Measurements from ENCODE around the gene CCDC188. TPM values are rescaled to one million over a fixed set of nuclear protein-coding genes. Genes with fewer than 3 reads are reported as not detected.
A peak's percentile ranks its signal among the peaks of the same experiment; 100 is the strongest.

CCDC188 gene
- total and polyA plus RNA-seq, 2 of the 13 experiments (the other 11 are each of a cell fraction or from before 2014, with no cell fraction given): not detected

- DNase-seq (ENCODE audit: low spot score) (no peak), FAIRE-seq (no peak), ATAC-seq (peak; percentile 12; the same call in 1 of the 3 replicates)
- Histone ChIP-seq H3K36me3 (replicated peaks in 1 of 2; ENCODE audit: control insufficient read depth in 1 of 2, insufficient read depth in 2 of 2, low read length in 2 of 2) (no peaks in the 10 kb centered on the region), H3K4me2 (ENCODE audit: low read depth, low read length) (no peak overlapping the region), H2AFZ (ENCODE audit: low read length) (no peak overlapping the region), H3K4me3 (replicated peaks in 1 of 3; ENCODE audit: insufficient read depth in 1 of 3, low read depth in 2 of 3, low read length in 3 of 3) (no peak overlapping the region), H3K79me2 (ENCODE audit: insufficient read depth, low read length) (no peaks in the 10 kb centered on the region), H3K4me1 (ENCODE audit: insufficient read depth, low read length) (peaks cover 6% of the 10 kb centered on the region; the same call in 1 of the 2 replicates), H3K27me3 (ENCODE audit: control insufficient read depth in 1 of 2, insufficient read depth in 2 of 2, low read length in 2 of 2) (peaks cover 17 to 86% of the 10 kb centered on the region in 2 experiments), H3K9me3 (ENCODE audit: low read length) (no peaks in the 10 kb centered on the region), H3K9ac (ENCODE audit: insufficient read depth, low read depth, low read length) (no peak overlapping the region), H4K20me1 (ENCODE audit: insufficient read depth, low read length) (peaks cover 6% of the 10 kb centered on the region; the same call in 1 of the 2 replicates), H3K27ac (ENCODE audit: extremely low read length, insufficient read depth, low read length) (no peak overlapping the region)
- TF ChIP-seq, protein P1, sequence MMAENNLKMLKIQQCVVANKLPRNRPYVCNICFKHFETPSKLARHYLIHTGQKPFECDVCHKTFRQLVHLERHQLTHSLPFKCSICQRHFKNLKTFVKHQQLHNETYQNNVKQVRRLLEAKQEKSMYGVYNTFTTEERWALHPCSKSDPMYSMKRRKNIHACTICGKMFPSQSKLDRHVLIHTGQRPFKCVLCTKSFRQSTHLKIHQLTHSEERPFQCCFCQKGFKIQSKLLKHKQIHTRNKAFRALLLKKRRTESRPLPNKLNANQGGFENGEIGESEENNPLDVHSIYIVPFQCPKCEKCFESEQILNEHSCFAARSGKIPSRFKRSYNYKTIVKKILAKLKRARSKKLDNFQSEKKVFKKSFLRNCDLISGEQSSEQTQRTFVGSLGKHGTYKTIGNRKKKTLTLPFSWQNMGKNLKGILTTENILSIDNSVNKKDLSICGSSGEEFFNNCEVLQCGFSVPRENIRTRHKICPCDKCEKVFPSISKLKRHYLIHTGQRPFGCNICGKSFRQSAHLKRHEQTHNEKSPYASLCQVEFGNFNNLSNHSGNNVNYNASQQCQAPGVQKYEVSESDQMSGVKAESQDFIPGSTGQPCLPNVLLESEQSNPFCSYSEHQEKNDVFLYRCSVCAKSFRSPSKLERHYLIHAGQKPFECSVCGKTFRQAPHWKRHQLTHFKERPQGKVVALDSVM (CRISPR knock-in tag; IDR thresholded peaks at IDR 0.05): peak; percentile 47; the same call in 1 of the 2 replicates
- TF ChIP-seq LCORL (IDR thresholded peaks at IDR 0.05) (no peak), LCORL (CRISPR knock-in tag; IDR thresholded peaks at IDR 0.05) (no peak), DNMT1 (CRISPR knock-in tag; IDR thresholded peaks at IDR 0.05) (no peak)
- no TSS peak for BruUV-seq (replicated peaks)
- intact Hi-C loops (cut with micrococcal nuclease; ENCODE audit: unreplicated experiment): no loop called here
- 23% methylated on average over 6 of the region's 11 CpGs for WGBS (ENCODE audit: low lambda C conversion rate)
- ChIA-PET CTCF (ENCODE audit: low intra/inter-chr PET ratio, low total read pairs) (no interaction called here), POLR2A (no interaction called here)
- in situ Hi-C loops (cut with HindIII; ENCODE audit: extremely low pct_ligation_motif_present, low pct_unique_long_range_greater_than_20kb): loop anchor here (25.0 kb wide), 1 partner anchor 1211 kb away; no protein-coding TSS in a partner anchor
Observed at GRCh38 chr22:20173246-20173645, 22.4 kb upstream of the CCDC188 start.

DNA sequence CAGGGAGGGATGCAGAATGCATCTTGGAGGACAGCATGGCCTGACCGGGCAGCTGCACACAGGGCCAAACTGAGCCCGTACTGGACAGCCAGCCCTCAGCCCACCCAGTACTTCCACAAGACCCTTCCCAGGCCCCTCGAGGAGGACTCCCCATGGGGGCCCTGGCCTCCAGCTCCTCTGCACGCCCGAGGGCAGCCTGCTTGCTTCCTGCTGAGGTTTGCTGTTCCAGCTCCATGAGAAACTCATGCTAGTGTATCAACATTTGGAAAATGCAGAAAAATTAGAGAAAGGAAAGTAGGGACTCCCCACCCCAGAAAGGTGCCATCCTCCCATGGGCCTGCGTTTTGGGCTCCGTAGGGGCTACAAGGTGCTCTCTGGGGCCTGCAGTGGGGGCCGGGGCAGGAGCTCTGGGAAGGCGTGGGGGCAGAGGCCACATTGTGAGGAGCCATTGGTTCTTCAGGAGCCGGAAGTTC is 21.3 kb upstream of the CCDC188 start:
- Histone ChIP-seq H3K4me2 (ENCODE audit: low read depth, low read length) (no peak overlapping the region), H2AFZ (ENCODE audit: low read length) (no peak overlapping the region), H3K4me1 (ENCODE audit: insufficient read depth, low read length) (peaks cover 6% of the 10 kb centered on the region; the same call in 1 of the 2 replicates), H3K27me3 (ENCODE audit: control insufficient read depth in 1 of 2, insufficient read depth in 2 of 2, low read length in 2 of 2) (peaks cover 23 to 86% of the 10 kb centered on the region in 2 experiments), H3K36me3 (replicated peaks in 1 of 2; ENCODE audit: control insufficient read depth in 1 of 2, insufficient read depth in 2 of 2, low read length in 2 of 2) (no peaks in the 10 kb centered on the region), H4K20me1 (ENCODE audit: insufficient read depth, low read length) (peaks cover 6% of the 10 kb centered on the region; the same call in 1 of the 2 replicates), H3K4me3 (replicated peaks in 1 of 3; ENCODE audit: insufficient read depth in 1 of 3, low read depth in 2 of 3, low read length in 3 of 3) (no peak overlapping the region), H3K9me3 (ENCODE audit: low read length) (no peaks in the 10 kb centered on the region), H3K9ac (ENCODE audit: insufficient read depth, low read depth, low read length) (no peak overlapping the region), H3K27ac (ENCODE audit: extremely low read length, insufficient read depth, low read length) (no peak overlapping the region), H3K79me2 (ENCODE audit: insufficient read depth, low read length) (no peaks in the 10 kb centered on the region)
- ChIA-PET POLR2A (no interaction called here), CTCF (ENCODE audit: low intra/inter-chr PET ratio, low total read pairs) (no interaction called here)
- FAIRE-seq (no peak), ATAC-seq (no peak), DNase-seq (ENCODE audit: low spot score) (no peak)
- no TSS peak for BruUV-seq (replicated peaks)
- in situ Hi-C loops (cut with HindIII; ENCODE audit: extremely low pct_ligation_motif_present, low pct_unique_long_range_greater_than_20kb) (loop anchor here (25.0 kb wide), 1 partner anchor 1210 kb away; no protein-coding TSS in a partner anchor), intact Hi-C loops (cut with micrococcal nuclease; ENCODE audit: unreplicated experiment) (no loop called here)
- WGBS (ENCODE audit: low lambda C conversion rate): 18% methylated on average over 5 of the region's 10 CpGs
- TF ChIP-seq KDM4B (CRISPR knock-in tag; IDR thresholded peaks at IDR 0.05) (no peak), LBX2 (CRISPR knock-in tag; IDR thresholded peaks at IDR 0.05; ENCODE audit: borderline replicate concordance) (no peak)
- TF ChIP-seq, protein P2, sequence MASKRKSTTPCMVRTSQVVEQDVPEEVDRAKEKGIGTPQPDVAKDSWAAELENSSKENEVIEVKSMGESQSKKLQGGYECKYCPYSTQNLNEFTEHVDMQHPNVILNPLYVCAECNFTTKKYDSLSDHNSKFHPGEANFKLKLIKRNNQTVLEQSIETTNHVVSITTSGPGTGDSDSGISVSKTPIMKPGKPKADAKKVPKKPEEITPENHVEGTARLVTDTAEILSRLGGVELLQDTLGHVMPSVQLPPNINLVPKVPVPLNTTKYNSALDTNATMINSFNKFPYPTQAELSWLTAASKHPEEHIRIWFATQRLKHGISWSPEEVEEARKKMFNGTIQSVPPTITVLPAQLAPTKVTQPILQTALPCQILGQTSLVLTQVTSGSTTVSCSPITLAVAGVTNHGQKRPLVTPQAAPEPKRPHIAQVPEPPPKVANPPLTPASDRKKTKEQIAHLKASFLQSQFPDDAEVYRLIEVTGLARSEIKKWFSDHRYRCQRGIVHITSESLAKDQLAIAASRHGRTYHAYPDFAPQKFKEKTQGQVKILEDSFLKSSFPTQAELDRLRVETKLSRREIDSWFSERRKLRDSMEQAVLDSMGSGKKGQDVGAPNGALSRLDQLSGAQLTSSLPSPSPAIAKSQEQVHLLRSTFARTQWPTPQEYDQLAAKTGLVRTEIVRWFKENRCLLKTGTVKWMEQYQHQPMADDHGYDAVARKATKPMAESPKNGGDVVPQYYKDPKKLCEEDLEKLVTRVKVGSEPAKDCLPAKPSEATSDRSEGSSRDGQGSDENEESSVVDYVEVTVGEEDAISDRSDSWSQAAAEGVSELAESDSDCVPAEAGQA (IDR thresholded peaks at IDR 0.05; ENCODE audit: low read depth): no peak
- TF ChIP-seq, protein P2 (CRISPR knock-in tag; IDR thresholded peaks at IDR 0.05; ENCODE audit: borderline replicate concordance): no peak
